HL-60 (cell line): ENCODE measurements around the gene E2F8.

Experiments
- DNase-seq, 2 experiments: peaks; one replicate each; pipeline ENCODE4 v3.0.0-alpha.2; 2010 to 2020; ENCODE audit warnings: low read depth in 1 of 2, low spot score in 1 of 2
- H3K27ac ChIP-seq: fragments of 250-450 bp; sonication (Bioruptor Pico); replicated peaks from 2 replicates; pipeline ENCODE4 v1.5.1; 2020; ENCODE audit warnings: mild to moderate bottlenecking, moderate library complexity
- H3K27me3 ChIP-seq: fragments of 250-450 bp; sonication (Bioruptor Pico); 2 replicates; pipeline ENCODE4 v1.5.1; 2021; ENCODE audit warnings: mild to moderate bottlenecking, moderate library complexity; ENCODE audit not compliant: insufficient read depth, poor library complexity, severe bottlenecking
- H3K4me3 ChIP-seq: replicated peaks from 2 replicates; pipeline ENCODE4 v1.5.1; 2011; ENCODE audit warnings: mild to moderate bottlenecking, control low read depth, low read length; ENCODE audit not compliant: insufficient read depth
- GABPA ChIP-seq: IDR thresholded peaks from 2 replicates; pipeline ENCODE4 v1.6.1; 2012; ENCODE audit warnings: low read depth
- POLR2AphosphoS5 ChIP-seq: IDR thresholded peaks from 2 replicates; pipeline ENCODE4 v1.6.1; 2012; ENCODE audit warnings: low read depth
- SPI1 ChIP-seq: IDR thresholded peaks from 2 replicates; pipeline ENCODE4 v1.6.1; 2012; ENCODE audit warnings: low read depth, mild to moderate bottlenecking, borderline replicate concordance
- TF ChIP-seq, protein P1 (sequence below): IDR thresholded peaks from one replicate; pipeline ENCODE4 v1.5.1; 2011; ENCODE audit warnings: low read length, control low read depth, inconsistent platforms; ENCODE audit not compliant: insufficient read depth
- TF ChIP-seq, protein P2 (sequence below): IDR thresholded peaks from 2 replicates; pipeline ENCODE4 v1.6.1; 2012; ENCODE audit warnings: low read depth; ENCODE audit not compliant: insufficient replicate concordance

E2F8 gene

DNA sequence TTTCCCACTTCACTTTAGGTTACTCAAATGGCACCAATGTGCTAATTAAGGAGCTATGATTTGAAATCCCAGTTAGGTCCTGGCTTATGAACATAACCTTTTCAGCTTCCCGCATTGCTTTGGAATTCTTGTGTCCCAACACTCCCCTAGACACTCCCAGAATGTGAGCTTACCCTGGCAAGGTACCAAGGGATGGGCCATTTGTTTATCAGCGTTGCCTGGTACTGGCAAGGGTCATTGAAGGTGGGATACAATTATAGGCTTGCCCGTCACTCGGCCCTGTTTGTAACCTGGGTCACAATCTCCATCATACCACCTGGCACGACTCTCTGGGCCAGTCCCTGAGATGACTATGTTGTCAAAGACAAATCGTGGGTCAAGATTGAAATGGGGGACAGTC, 44.3 kb downstream of the E2F8 start:
- Histone ChIP-seq H3K4me3 (no peak overlapping the region), H3K27ac (no peak overlapping the region), H3K27me3 (no peaks in the 10 kb centered on the region)
- TF ChIP-seq GABPA: no peak
- TF ChIP-seq POLR2AphosphoS5: no peak
- TF ChIP-seq, protein P1, sequence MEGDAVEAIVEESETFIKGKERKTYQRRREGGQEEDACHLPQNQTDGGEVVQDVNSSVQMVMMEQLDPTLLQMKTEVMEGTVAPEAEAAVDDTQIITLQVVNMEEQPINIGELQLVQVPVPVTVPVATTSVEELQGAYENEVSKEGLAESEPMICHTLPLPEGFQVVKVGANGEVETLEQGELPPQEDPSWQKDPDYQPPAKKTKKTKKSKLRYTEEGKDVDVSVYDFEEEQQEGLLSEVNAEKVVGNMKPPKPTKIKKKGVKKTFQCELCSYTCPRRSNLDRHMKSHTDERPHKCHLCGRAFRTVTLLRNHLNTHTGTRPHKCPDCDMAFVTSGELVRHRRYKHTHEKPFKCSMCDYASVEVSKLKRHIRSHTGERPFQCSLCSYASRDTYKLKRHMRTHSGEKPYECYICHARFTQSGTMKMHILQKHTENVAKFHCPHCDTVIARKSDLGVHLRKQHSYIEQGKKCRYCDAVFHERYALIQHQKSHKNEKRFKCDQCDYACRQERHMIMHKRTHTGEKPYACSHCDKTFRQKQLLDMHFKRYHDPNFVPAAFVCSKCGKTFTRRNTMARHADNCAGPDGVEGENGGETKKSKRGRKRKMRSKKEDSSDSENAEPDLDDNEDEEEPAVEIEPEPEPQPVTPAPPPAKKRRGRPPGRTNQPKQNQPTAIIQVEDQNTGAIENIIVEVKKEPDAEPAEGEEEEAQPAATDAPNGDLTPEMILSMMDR: no peak
- no peak for TF ChIP-seq SPI1
- TF ChIP-seq, protein P2, sequence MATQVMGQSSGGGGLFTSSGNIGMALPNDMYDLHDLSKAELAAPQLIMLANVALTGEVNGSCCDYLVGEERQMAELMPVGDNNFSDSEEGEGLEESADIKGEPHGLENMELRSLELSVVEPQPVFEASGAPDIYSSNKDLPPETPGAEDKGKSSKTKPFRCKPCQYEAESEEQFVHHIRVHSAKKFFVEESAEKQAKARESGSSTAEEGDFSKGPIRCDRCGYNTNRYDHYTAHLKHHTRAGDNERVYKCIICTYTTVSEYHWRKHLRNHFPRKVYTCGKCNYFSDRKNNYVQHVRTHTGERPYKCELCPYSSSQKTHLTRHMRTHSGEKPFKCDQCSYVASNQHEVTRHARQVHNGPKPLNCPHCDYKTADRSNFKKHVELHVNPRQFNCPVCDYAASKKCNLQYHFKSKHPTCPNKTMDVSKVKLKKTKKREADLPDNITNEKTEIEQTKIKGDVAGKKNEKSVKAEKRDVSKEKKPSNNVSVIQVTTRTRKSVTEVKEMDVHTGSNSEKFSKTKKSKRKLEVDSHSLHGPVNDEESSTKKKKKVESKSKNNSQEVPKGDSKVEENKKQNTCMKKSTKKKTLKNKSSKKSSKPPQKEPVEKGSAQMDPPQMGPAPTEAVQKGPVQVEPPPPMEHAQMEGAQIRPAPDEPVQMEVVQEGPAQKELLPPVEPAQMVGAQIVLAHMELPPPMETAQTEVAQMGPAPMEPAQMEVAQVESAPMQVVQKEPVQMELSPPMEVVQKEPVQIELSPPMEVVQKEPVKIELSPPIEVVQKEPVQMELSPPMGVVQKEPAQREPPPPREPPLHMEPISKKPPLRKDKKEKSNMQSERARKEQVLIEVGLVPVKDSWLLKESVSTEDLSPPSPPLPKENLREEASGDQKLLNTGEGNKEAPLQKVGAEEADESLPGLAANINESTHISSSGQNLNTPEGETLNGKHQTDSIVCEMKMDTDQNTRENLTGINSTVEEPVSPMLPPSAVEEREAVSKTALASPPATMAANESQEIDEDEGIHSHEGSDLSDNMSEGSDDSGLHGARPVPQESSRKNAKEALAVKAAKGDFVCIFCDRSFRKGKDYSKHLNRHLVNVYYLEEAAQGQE: no peak
- no peak for DNase-seq

DNA sequence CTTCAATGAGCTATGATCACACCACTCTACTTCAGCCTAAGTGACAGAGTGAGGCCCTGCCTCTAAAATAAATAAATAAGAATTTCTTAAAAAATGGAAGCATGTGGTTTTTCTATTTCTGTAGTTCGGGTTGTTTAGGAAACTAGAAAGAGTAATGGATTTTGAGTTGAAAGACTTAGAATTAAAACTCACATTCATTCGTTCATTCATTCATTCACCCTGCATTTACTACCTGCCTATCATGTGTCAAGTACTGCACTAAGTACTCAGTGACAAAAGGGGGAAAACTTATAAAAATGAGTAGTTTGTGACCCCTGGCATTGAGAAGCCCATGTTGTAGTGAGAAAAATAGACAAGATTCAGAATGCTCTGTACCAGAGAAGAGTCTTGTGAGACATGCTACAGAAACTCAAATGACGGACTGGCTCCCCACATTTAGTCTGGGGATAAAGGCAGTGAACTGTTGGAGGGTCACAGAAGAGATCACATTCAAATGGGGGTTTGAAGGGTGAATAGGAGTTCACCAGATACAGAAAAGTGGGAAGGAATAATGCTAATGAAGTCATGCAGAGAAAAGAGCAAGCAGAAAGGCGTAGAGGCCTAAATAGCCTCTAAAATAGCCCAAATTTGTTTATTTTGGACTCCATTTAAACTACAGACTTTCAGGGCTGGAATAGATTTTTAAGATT, 46.0 kb downstream of the E2F8 start:
- DNase-seq: no peak
- Histone ChIP-seq H3K27ac (no peak overlapping the region), H3K4me3 (no peak overlapping the region), H3K27me3 (no peaks in the 10 kb centered on the region)
- TF ChIP-seq POLR2AphosphoS5 (no peak), GABPA (no peak), SPI1 (no peak)
- TF ChIP-seq, protein P1: no peak
- TF ChIP-seq, protein P2: no peak

DNA sequence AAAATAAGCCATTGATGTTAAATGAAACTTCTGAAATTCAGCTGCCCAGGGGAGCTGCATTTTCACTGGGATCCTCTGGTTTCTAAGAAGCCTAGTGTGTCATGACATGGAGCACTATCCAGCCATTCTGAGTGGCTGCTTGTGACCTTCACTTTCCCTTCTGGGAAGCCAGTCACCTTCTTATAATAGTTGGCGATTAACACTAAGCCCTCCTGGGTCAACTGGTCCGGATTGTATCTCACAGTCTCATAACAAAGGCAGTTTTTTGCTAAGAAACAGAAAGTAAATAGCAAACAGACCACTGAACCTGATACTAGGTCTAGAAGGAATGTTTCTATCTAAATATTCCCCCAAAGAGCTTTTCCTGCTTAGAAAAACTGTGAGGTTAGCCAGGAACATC, 46.8 kb downstream of the E2F8 start:
- DNase-seq: no peak
- TF ChIP-seq GABPA (no peak), SPI1 (no peak), POLR2AphosphoS5 (no peak)
- TF ChIP-seq, protein P1: no peak
- TF ChIP-seq, protein P2: no peak
- H3K27me3 ChIP-seq: peaks cover 4% of the 10 kb centered on the region
- H3K4me3 ChIP-seq: no peak overlapping the region
- no peak overlapping the region for H3K27ac ChIP-seq
